Lower leg skin (tissue), 4 donors: ENCODE results near the gene NRF1. TPM values are rescaled to one million over a fixed set of nuclear protein-coding genes. Genes with fewer than 3 reads are reported as not detected.

Source experiments
- DNase-seq, 2 donors: peaks; one replicate each; pipeline ENCODE4 v3.0.0-alpha.2; 2019; ENCODE audit warnings: low spot score in 2 of 2
- H3K4me3 ChIP-seq: fragments of 200-600 bp; sonication (generic); 2 replicates; pipeline ENCODE4 v1.5.1; 2017; ENCODE audit warnings: mild to moderate bottlenecking, low read depth; ENCODE audit not compliant: poor library complexity, severe bottlenecking
- POLR2A ChIP-seq, 2 donors: fragments of 450-650 bp; IDR thresholded peaks; one replicate each; pipeline ENCODE4 v1.6.1; 2016 to 2017; ENCODE audit warnings: antibody characterized with exemption in 2 of 2, mild to moderate bottlenecking in 1 of 2, moderate library complexity in 1 of 2
- WGBS, 2 donors: methylation state at CpG; one replicate each; pipeline ENCODE4 v1.1.5; 2018; 5-methylcytosine and 5-hydroxymethylcytosine counted together
- intact Hi-C: fragments of 100-400 bp; cut with DNase I; formaldehyde crosslinking; loops from one replicate; pipeline ENCODE4 v1.15.0; 2023; ENCODE audit warnings: low total_unique reads
- total RNA-seq, 4 donors: library from RNA; depleted of rRNA; stranded (reverse); fragments of >200 nt; gene quantifications; one replicate each; pipeline ENCODE4 v1.1.0, GENCODE V29; 2016
- TF ChIP-seq, protein P1 (sequence below), 3 donors: fragments of 450-650 bp; IDR thresholded peaks; one replicate each; pipeline ENCODE4 v1.5.1; 2016; ENCODE audit warnings: antibody characterized with exemption in 3 of 3, mild to moderate bottlenecking in 3 of 3, moderate library complexity in 2 of 3

NRF1 gene
- total RNA-seq, 4 donors from 2014 or later = 16.4 to 22.6 (median 18.9) TPM

DNA sequence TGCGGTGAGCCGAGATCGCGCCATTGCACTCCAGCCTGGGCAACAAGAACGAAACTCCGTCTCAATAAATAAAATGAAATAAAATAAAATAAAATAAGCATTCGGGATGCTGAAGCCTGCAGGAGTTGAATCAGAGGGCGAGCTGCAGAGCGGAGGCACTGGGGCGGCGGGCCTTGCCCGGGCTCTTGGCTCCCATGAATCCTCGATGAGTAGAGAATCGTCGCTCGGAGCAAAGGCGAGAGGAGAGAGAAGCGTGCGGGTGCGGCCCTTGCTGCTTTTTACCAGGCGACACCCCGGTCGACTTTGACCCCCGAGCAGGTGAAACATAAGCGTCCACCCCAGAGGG, 172.9 kb downstream of the NRF1 start:
- no peak for TF ChIP-seq POLR2A (IDR thresholded peaks at IDR 0.05)
- TF ChIP-seq, protein P1, sequence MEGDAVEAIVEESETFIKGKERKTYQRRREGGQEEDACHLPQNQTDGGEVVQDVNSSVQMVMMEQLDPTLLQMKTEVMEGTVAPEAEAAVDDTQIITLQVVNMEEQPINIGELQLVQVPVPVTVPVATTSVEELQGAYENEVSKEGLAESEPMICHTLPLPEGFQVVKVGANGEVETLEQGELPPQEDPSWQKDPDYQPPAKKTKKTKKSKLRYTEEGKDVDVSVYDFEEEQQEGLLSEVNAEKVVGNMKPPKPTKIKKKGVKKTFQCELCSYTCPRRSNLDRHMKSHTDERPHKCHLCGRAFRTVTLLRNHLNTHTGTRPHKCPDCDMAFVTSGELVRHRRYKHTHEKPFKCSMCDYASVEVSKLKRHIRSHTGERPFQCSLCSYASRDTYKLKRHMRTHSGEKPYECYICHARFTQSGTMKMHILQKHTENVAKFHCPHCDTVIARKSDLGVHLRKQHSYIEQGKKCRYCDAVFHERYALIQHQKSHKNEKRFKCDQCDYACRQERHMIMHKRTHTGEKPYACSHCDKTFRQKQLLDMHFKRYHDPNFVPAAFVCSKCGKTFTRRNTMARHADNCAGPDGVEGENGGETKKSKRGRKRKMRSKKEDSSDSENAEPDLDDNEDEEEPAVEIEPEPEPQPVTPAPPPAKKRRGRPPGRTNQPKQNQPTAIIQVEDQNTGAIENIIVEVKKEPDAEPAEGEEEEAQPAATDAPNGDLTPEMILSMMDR (IDR thresholded peaks at IDR 0.05) = no peak
- WGBS, 2 donors = 15 to 22% methylated on average over 25 of the region's 25 CpGs
- no peak overlapping the region for H3K4me3 ChIP-seq
- intact Hi-C loops = no loop called here
- DNase-seq = no peak

DNA sequence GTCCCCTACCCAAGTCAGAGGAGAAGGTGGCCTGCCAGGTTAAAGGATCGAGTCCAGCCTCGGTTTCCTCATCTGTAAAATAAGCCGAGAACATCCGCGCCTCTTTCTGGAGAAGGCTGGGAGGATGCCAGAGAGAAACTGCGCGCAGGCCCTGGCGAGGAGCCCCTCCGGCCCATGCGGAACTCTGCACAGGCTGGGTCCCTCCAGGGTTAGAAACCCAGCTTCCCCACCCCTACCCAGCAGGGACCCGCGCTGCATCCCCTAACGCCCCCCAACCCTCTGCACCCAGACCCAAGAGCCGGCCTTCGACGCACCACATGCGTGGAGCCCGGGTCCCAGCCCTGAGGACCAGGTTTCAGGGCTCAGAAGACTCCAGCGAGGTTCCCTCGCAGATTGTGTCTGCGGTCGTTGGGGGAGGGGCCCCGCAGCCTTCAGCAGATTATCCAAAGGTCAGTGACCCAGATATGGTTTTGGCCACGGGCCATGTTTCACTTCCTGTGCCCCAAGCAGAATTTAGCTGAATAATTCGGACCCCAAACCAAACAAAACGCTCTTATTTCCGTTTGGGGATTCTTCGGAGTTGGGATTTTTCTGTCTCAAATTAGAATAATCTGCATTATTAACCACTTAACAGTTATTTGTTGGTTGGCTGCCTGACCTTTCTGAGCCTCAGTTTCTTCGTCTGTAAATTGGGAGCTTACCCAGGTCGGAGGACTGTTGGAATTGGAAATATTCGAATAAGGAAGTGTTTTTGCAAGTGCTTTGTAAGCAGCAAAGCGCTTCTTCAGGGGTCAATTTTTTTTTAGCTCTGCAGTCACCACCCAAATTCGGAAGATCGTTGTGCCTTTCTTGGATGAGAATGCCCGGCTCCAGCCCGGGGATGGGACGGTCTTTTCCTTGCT, 173.5 kb downstream of the NRF1 start:
- no peak for TF ChIP-seq POLR2A (IDR thresholded peaks at IDR 0.05)
- TF ChIP-seq, protein P1 (IDR thresholded peaks at IDR 0.05) = no peak
- intact Hi-C loops = no loop called here
- DNase-seq = peak in 1 of 2 donors; percentile 86
- no peak overlapping the region for H3K4me3 ChIP-seq
- 3 to 4% methylated on average over 33 to 36 of the region's 37 CpGs for WGBS, 2 donors

DNA sequence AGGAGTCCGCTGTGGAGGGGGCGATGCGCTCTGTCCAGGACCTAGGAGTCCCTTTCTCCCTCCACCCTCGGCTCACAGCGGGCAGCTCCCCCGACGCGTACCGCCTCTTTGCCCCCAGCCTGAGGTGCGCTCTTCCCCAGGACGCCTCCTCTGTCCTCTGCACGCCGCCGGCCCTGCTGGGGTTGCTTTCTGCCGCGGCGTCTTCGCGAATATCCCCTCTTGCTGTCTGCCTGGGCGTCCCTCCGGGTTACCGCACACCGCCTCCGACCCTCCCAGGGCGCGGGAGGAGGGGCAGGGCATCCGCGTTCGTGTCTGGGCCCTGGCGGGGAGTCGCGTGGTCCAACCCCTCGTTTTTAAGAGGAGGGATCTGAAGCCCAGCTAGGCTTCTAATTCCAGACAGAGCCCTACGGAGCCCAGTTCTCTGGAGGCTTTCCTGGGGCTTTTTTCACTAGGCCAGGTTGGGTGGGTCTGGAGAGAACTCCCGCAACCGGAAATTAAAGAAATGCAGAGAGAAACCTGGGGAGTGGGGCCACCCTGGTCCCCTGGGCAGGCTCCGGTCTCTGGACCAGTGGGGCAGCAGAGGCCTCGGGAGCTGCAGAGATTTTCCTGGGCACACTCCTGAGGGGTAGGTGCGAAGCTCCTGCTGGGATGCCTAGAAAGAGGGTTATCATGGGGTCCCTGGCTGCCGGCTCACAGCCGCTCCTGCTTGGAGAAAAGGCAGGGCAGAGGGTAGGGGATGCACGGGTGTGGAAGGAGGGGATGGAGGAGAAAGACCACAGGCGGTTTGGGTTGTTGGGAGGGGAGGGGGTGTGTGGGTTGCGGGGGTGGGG, 174.4 kb downstream of the NRF1 start:
- DNase-seq = no peak
- TF ChIP-seq POLR2A (IDR thresholded peaks at IDR 0.05) = no peak
- TF ChIP-seq, protein P1 (IDR thresholded peaks at IDR 0.05) = no peak
- intact Hi-C loops = no loop called here
- WGBS, 2 donors = 8 to 12% methylated on average over 34 to 39 of the region's 44 CpGs
- no peak overlapping the region for H3K4me3 ChIP-seq

DNA sequence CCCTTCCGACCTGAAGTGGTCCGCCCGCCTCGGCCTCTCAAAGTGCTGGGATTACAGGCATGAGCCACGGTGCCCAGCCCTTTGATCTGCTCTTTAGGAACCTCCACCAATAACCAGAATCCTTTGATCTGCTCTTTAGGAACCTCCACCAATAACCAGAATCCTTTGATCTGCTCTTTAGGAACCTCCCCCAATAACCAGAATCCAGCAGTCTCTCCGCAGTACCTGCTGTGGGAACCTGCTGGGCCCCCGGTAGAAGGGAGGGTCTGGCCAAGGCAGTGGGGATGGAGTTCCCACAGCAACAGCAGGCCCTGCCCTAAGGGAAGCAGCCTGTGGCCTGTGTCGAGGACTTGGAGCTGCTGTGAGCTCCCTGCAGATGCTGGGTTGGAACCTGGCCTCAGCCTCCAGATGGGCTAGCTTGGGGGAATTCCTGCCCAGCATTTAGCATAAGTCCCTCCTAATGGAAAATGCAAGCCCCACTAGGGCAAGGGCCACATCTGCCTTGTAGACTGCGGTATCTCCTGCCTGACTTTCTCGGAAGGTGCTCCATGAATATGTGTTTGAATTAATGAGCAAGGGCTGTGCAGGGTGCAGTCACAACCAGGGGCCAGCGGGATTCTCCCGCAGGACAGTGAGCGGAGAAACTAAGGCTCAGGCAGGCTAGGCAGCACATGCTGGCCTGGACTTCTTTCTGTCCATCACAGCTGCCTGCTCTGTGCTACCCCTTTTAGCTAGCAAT, 175.5 kb downstream of the NRF1 start:
- TF ChIP-seq, protein P1 (IDR thresholded peaks at IDR 0.05) = no peak
- TF ChIP-seq POLR2A (IDR thresholded peaks at IDR 0.05) = no peak
- H3K4me3 ChIP-seq = no peak overlapping the region
- WGBS, 2 donors = 62 to 68% methylated on average over 12 to 13 of the region's 13 CpGs
- intact Hi-C loops = no loop called here
- DNase-seq = no peak

DNA sequence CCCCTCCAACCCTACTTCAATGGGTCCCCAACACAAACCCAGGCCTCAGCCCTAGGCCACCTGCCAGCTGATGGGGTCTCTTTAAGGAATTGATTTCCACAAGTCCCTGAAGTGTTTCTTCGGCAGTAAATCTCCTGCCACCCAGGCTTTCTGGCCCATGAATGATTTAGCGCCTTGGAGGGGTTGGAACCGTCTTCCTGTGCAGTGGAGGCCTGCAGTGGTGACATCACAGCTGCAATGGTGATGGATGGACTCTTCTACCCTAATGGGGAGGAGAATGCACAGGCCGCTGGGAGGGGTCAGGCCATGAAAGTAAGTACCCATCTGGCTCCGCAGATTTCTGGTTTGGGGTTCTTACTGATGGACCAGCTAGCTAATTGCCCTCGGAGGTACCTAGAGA, 177.5 kb downstream of the NRF1 start:
- TF ChIP-seq, protein P1 (IDR thresholded peaks at IDR 0.05) = no peak
- no peak for TF ChIP-seq POLR2A (IDR thresholded peaks at IDR 0.05)
- 93 to 94% methylated on average over 6 of the region's 6 CpGs for WGBS, 2 donors
- intact Hi-C loops = no loop called here
- H3K4me3 ChIP-seq = no peak overlapping the region
- no peak for DNase-seq
